NCI-H2227 treated with DMSO at 0.1 percent for 48 hours (cell line): ENCODE results near the gene TUBE1.

Source experiments
- DNase-seq: peaks from one replicate; lab custom pipeline; 2025; lab: John Stamatoyannopoulos, UW

Gene TUBE1

DNA sequence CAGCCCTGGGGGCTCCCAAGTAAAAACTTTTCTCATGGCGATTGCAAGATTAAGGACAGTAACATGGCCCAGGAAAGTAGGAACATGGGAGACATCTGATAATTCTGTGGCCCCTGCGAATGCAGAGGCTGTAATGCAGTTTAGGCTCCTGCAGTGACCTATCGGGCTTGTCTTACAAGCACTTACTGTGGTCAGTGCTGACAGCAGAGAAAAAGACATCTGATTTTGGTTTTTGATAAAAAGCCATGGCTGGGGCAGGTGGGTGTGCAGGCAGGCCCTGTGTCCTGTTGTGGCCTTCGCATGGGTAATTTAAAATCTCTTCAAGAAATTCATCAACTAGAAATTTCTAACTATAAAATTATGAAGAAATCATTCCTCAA is 52.7 kb downstream of the TUBE1 start:
- no peak for DNase-seq

DNA sequence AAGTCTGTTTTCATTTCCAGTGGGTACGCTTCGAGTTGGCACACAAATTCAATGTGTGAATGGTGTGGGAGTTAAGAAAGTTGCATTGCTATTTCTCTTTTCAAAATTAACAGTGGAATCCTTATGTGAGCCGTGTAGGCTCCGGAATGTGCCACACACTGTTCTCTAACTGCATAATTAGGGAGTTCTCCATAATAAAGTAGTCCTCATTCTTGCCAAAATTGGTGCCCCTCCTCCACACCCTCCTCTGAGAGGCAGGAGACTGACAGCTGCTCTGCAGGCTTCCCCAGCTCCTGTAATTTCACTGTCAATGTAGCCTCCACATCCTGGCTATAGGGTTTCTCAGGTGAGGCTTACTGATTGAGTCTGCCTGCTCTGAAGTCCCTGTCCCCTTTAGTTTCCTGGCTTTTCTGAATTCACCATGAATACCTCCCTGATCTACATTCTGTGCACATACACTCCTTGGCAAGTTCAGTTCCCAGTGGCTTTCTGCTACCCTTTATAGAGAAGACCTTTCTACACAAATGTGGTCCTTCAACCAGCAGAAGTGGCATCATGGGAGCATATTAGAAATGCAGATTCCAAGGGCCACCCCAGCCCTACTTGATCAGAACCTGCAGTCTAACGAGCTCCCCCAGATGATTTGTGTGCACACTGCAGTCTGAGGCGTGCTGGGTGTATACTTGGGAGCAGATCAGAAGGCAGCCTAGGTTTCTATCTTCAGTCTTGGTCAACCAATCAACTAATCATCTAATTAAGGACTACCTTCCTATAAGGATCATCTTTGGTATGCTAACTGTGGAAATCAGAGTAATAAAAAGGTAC is 53.3 kb downstream of the TUBE1 start:
- no peak for DNase-seq

DNA sequence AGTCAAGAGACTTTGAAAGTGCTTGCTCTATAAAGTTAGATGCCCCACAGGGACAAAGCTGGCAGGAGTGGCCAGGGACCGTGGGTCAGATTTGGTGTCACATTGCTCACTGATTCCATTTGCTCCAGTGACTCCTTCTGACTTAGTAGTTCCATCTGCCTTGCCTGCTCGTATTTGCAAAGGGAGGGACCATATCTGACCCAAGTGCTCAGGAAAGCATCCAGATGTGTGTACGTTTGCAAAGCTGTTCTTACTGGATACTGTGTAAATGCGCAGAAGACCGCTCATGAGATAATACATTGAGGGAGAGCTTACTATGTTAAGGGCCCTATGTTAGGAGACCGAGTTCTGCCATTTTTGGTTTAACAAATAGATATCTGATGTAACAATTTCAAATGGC is 54.6 kb downstream of the TUBE1 start:
- DNase-seq: no peak

DNA sequence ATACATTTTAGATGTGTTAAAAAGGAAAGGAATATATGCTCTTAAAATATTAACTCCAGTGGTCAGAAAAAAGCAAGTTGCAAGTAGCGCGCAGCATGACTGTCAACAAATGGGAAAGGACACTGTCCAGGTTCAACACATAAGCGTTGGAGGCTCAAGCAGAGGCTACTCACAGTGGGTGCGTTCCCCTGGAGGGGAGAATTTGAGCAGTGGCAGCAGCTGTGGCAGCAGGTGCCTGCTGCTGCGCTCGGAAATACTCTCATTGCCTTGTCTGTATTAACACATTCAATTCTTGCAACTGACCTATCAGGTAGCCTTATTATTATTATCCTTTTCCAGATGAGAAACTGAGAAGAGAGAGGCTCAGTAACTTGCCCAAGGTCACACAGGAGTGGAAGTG is 55.3 kb downstream of the TUBE1 start:
- DNase-seq: no peak

DNA sequence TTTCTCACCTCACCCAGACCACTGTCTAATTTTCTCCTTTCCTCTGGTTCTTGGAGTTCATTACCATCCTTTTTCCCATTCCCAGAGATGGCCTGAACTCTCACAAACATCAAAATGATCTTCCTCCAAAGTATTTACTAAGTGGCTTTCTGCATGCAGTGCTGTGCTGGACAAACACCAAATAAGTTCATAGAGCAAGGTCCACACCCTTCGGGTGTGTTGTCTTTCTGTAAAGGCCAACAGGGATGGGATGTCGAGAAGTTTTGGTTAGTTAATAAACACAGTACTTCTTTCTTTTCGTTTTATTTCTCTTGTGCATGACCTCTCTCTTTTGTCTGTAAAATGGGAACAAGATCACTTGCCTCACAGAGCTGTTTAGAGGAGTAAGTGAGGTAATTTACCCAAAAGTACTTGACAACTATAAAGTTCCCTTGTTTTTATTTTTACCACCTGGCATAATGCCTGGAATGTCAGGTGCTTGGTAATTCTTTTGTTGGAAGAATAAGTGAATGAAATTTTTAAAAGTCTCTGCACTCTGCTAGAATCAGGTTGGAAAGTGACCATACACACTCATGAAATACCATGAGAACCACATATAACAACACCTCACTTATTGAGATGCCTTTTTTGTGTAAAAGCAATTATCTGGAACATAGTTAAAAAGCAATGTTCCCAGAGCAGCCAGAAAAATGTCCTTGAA is 56.2 kb downstream of the TUBE1 start:
- no peak for DNase-seq

DNA sequence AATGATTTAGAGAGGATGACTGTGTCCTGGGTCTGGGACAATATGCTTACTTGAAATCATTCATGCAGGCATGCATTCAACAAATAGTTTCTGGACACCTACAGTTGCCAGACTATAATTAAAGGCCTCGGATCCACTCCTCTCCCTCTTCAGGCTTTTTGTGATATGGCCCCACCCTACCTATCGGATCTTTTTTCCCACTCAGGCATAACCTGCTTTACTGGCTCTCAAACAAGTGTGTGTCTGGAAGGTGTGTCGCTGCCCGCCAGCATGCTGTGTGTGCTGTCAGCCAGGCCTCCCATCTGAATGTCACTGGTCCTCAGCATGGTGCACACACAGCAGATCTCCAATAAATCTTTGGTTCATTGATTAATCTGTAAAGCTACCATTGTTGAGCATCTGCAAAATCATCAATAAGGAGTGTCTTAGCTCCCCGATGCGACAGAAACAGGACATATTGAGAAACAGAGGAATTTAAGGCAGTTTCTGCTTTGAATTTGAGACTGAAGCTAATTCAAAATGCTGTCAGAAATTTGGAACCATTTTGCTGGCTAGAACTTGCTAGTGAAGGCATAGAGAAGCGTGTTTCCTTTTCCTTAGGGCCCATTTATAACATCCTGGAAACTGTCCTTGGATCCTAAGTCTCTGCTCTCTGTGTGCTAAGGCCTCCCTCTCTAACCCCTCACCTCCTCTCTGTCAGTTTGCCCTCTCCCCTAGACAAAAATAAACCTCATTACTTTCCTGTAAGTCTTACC is 56.9 kb downstream of the TUBE1 start:
- no peak for DNase-seq

DNA sequence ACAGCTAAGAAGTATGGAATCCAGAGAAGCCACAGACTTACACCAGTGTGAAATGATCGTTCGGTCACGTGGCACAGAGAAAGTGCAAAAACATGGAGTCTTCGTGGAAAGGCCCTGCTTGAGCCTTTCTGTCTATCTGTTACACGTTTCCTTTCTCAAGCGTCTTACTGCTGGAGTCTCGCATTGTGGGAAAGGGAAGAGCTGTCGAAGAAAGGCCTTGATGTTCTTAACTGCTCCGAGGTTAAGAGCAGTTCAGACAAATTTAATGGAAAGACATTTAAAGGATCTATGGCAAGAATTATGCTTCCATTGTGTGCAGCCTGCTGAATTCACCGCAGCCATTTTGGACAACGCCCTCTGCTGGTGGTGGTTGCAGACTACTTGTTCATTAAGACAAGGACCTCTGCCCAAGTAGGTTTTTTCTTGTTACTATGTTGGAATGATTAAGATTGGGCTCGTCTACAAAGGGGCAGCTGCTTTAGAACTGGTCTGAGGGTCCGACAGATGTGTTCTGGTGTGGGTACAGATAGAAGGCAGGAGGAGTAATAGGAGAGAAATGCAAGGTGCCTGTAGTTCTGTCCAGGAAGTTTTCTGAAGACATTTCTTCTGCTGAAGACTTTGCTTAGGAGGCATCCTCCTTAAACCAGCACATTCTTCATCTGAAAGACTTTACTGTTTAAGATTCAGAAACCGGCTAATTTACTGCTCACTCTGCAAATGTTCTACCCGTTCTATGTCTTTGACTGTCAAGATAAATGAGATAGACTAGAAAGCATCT is 58.0 kb downstream of the TUBE1 start:
- peak; percentile 20 for DNase-seq

DNA sequence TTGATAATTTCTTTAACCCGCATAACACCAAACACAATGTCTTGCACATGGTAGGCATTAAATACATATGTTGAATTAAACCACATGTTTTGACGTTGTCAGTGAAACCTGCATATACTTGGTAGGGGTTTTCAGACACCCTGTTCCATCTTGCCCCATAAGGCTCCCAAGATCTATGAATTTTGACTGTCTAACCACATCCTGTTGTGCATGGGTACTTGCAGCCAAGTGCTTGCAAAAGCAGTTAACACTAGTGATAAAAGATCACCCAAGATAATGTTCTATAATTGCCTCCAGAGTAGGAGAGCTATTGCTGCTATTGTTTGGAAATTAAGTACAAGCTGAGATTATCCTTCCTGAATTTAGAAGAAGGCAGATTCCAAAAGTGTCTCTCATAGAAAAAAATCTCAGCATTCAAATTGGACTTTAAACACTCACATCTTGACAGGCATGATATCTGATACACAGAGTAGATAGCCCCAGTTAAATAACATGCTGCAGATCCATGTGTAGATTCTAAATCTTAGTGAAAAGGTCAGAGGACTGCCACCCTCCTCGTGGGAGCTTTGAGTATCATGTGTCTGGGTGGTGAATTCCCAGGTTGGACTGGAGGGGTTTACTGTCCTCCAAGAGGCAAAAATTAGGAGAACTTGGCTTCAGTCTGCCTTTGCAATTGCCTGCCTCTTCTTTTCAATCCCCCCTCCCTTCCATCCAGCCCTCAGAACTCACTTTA is 59.2 kb downstream of the TUBE1 start:
- no peak for DNase-seq

DNA sequence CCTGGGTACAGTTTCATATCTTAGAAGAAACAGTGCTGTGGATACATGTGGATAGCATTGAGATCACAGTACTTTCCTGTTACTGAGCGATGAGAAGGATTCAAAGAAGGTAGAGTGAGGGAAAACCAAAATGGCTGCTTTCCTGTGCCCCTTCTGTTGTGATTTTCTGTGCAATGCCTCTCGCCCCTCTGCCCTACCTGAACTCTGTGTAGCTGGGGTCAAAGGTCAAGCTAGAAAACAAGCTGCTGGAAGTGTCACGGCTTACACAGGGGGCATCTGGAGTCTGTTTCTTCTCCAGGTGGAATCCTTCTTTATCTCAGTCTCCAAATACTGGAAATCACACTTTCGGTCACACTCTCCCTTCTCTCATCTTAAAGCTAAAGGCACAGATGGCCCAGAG is 60.3 kb downstream of the TUBE1 start:
- no peak for DNase-seq

DNA sequence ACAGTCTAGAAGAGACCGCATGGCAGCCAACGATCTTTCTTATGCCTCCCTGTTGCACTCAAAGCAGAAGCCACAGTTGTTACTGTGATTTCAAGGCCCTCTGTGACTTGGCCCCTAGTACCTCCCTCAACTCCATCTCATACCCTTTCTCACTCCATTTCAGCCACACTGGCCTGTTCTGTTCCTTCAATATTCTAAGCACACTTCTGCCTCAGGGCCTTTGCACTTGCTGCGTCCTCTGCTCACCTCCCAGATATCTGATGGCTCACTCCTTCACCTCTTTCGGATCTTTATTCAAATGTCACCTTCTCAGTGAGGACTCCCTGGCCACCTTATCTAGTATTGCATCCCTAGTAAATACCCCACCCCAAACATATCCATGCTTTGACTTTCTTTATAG is 62.8 kb downstream of the TUBE1 start:
- no peak for DNase-seq

DNA sequence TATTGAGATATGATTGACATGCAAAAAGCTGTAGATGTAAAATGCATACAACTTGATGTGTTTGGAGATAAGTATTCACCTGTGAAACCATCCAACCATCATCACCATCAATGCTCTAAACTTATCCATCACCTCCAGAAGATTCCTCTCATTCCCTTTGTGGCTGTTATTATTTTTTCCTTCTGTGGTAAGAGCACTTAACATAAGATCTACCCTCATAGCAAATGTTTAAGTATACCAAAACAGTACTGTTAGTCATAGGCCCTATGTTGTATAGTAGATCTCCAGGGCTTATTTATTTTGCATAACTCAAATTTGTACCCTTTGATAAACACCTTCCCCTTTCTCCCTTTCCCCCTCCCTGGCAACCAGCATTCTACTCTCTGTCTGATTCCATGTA is 64.5 kb downstream of the TUBE1 start:
- DNase-seq: no peak

DNA sequence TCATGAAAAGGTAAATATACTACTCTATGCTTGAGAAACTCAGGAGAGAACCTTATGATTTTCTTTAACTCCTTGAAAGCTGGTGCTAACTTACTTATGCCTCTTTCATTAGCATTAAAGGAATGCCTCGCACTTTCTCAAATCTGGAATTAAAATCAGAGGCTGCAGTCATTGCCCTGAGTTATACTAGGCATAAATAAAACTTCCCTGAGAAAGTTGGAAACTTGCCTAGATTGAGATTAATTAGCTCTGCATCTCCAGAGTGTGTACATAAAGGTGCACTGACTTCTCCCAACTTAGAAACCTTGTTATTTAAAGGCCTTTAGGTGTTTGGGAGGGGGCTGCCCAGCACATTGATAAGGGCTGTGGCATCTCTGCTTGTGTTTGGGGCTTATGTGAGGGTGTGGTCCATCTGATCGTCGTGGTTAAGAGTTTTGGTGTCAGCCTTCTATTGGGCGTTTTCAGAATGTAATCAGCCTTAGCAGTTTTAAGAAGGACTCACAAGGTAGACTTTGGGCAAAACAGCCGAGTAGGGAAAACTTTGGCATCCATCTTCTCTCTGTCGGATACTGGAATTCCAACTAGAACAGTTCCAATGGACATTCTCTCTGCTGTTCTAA is 65.5 kb downstream of the TUBE1 start:
- DNase-seq: no peak
